GM18907 (cell line): Measurements from ENCODE around the gene JPH2.
"Not testable (repeated sequence)": the region's sequence is repeated elsewhere in the genome, so short reads cannot be mapped to it uniquely, and the experiment has no call there.

ENCODE experiments used
- ATAC-seq: cut with Tn5 transposase; IDR thresholded peaks from one replicate; pipeline ENCODE4 v1.9.1; 2021; ENCODE audit warnings: mild to moderate bottlenecking, moderate library complexity; ENCODE audit not compliant: unreplicated experiment

The JPH2 gene

DNA sequence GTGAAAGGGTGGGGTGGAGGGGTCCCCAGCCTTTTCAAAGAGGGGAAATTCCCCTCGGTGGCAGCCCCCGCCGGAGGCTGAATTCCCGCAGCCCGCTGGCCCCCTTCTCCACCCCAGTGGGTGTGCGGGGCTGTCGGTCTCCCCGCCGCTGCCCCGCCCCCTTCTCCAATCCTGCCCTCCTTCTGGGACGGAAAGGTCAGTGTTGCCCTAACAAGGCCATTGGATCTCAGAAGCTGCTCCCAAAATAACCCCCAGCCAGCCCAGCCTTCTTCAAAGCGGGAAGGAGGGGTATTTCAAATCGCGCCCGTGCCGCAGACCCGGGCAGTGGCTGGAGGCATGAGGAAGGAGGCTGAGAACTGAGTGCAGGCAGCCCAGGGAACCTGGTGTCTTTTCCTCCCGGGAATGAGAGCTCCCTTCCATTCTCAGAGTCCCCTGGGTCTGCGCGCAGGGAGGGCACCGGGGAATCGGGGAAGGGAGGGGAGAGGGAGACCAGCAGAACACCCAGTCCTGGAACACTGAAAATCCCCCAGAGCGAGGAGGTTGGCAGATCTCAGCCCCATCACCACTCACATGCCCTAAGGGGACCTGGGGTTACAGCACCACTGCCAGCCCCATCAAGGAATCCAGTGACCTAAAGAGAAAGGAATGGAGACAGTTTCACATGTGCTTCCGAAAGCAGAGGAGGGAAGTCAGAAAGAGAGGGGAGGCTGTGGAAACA is at the start of gene JPH2:
JPH2 (minus strand) TSS at position 135 of the 718 bp plus-strand sequence. CDS start 483 bp downstream, outside the sequence.
- no peak for ATAC-seq

DNA sequence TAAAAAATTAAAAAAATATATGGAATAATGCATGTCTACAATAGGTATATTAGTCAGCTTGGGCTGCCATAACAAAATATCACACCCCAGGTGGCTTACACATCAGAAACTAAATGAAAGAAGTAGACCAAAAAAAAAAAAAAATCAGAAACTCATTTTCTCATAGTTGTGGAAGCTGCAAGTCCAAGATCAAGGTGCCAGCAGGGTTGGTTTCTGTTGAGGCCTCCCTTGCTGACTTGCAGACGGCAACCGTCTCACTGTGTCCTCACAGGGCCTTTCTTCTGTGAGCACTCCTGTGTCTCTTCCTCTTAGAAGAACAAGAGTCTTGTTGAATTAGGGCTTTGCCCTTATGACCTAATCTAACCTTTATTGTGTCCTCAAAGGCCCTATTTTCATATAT is 48.7 kb upstream of the JPH2 start:
- no peak for ATAC-seq

DNA sequence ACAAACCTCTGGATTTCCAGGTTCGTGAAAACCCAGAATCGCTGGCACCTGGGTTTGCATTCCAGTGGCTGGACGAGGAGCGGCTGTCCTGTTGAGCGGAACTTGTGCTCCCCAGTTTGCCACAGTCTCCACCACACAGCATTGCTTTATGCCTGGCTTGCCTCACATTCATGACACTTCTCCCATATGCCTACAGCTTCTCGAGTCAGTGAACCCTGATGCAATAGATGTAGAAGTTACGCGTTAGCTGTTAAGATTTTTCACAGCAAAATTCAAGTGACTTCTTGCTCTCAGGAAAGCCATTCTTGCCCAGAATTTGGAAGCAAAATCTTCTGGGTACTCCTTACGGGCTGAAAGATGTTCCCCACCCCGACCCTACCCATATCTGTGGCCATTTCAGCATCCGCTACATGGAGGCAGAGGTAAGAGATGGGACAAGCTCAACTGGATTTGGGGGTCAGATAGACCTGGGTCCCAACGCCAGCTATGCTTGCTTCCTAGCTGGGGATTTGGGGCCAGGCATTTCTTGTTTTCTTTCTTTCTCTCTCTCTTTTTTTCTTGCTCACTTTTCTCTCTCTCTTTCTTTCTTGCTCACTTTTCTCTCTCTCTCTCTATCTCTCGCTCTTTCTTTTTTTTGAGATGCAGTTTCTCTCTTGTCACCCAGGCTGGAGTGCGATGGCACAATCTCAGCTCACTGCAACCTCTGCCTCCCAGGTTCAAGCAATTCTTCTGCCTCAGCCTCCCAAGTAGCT is 47.8 kb upstream of the JPH2 start:
- no peak for ATAC-seq

DNA sequence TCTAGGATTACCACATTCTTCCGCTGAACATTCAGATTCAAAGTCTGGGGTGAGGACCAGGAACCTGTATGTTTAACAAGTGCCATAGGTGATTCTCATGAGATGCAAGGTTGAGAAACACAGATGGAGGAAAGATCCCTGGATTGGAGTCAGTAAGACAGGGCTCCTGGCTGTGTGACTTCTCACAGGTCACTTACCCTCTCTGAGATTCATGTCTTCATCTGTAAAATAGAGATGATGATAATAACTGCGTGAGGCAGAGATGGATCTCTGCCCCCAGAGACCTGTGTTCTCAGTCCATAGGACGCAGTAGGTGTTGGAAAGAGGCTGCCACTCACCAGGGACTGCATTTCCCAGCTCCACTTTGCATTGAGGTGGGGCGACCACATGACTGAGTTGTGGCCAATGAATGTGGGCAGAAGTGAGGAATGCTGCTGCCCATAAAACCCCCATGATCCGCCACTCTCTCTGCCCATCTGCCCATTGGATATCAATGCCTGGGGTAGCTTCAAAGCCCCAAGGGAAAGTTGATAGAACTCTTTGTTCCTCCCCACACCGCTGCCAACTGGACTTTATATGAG is 46.5 kb upstream of the JPH2 start:
- no peak for ATAC-seq

DNA sequence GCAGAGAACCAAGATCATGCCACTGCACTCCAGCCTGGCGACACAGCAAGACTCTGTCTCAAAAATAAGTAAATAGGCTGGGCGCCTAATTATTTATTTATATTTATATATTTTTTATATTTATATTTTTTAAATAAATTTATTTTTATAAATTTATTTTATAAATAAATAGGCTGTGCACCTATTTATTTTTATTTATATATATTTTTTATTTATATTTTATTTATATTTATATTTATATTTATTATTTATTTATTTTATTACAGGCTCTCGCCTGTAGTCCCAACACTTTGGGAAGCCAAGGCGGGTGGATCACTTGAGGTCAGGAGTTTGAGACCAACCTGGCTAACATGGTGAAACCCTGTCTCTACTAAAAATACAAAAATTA is 45.5 kb upstream of the JPH2 start:
- ATAC-seq, result not testable (repeated sequence)

DNA sequence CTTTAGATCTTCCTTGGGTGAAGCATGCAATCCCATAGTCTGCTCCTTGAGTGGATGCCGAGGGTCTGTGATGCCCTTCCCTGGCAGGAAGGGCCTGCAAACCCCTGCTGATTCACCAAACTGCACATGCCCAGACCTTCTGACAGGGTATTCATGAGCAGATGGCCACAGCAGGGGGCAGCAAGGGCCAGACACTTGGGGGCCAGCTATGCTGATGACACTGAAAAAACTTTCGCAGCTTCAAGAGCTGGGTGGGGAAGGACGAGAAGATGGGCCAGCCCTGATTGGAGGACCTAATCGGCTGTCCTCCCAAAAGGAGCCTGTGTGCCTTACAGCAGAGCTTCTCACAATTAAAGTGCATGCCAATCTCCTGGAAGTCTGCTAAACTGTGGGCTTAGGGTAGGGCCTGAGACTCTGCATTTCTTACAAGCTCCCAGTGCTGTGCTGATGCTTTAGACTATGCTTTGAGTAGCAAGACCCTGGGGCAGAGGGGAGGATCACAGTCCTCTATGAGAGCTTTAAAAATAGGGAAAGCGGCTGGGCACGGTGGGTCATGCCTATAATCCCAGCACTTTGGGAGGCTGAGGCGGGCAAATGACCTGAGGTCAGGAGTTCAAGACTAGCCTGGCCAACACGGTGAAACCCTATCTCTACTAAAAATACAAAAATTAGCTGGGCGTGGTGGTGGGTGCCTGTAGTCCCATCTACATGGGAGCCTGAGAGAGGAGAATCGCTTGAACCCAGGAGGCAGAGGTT is 44.9 kb upstream of the JPH2 start:
- no peak for ATAC-seq

DNA sequence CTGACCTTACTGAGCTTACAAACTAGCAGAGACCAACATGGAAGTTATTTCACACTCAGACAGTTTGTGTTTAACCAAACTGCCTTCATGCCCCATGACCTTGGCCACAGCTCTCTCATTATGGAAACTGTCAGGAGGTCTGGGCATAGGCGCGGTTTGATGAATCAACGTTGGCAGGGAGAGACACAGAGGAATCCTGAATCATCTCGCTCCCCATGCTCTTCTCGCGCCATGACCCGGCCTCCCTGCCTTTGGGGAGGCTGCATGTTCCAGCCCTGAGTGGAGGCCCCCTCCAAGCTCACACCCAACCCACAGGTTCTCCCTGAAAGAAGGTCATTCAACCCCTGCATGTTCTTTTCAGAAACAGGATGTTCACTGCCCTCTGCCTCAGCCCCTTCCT is 44.2 kb upstream of the JPH2 start:
- ATAC-seq, result no peak

DNA sequence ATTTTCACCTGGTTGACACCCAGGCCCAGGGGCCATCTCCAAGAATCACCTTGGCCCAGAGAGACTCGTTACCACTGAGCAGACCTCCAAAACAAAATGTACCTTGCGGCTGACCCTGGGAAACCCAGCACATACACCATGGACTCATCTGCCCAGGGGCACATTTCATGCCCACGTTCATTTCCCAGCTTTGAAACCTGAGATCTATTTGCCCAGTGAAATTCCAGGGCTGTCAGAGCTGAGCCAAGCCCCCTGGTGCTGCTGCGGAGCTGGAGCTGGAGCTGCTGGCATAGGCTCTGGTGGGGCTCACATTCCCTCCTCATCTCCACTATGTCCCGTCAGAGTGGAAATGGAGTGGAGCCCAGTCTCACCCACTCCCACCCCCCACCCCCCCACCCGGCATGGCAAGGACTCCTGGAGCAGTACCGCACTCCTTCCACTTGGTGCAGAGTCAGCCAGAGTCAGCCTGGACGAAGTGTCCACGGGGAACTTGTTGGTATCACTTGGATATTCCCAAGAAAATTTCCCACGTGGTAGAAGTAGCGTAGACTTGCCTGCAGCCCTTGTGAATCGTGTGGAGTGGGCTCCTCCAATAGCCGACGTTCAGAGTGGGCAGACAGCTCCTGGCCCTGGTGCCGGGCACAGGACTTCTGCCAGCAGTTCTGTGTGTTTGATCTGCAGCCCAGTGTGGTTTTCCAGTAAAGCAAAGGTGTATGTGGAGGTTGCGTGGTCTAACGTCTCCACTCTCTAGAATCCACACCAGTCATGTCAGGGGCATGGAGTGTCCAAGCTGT is 41.7 kb upstream of the JPH2 start:
- ATAC-seq, result no peak

DNA sequence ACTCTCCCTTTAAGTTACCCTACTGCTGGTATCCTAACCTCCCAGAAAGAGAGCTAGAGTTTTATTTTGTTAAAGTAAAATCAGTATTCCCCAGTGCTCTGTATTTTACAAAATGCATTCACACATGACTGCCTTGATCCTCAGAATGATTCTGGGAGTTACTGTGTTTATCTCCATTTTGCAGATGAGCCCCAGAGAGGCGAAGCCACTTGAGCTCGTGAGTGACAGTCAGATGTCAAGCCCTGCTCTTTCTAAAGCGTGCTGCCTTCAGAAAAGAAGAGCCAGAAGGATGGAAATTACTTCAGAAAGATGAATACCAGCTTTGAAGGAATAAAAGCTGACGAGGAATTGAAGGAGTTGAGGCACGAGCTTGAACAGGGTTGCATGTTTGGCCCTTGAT is 37.6 kb upstream of the JPH2 start:
- no peak for ATAC-seq

DNA sequence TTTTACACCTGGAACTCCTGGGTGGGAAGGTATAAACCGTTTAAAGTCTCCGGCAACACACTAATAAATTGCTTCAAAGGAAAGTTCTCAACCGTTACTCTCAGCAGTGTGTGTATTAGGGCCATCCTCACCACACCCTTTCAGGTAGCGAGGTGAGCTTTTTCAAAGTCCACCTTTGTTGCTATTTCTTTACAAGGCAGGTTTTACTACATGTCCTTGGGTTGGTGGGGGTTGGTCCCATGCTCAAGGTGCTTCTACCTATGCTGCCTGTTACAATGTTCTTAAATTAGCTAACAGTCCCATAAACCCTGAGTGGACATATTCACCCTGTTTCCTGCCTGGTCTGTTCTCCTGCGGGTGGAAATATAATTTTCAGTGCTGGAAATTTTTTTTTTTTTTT is 36.7 kb upstream of the JPH2 start:
- ATAC-seq, result no peak

DNA sequence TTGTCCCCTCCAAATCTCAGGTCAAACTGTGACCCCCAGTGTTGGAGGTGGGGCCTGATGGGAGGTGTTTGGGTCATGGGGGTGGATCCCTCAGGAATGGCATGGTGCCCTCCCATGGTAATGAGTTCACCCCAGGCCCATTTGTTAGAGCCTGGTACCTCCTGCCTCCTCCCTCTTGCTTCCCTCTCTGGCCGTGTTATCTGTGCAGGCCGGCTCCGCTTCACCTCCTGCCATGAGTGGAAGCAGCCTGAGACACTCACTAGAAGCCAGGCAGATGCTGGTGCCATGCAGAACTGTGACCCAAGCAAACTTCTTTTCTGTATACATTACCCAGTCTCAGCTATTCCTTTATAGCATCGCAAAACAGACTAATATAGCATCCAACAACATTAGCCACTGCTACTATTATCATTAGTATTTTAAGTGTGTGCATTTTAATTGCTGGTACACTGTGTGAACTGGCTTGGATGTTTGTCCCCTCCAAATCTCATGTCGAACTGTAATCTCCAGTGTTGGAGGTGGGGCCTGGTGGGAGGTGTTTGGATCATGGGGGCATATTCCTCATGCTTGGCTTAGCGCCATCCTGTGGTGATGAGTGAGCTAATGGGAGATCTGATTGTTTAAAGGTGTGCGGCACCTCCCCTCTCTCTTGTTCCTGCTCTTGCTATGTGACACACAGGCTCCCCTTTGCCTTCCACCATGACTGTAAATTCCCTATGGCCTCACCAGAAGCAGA is 35.8 kb upstream of the JPH2 start:
- no peak for ATAC-seq

DNA sequence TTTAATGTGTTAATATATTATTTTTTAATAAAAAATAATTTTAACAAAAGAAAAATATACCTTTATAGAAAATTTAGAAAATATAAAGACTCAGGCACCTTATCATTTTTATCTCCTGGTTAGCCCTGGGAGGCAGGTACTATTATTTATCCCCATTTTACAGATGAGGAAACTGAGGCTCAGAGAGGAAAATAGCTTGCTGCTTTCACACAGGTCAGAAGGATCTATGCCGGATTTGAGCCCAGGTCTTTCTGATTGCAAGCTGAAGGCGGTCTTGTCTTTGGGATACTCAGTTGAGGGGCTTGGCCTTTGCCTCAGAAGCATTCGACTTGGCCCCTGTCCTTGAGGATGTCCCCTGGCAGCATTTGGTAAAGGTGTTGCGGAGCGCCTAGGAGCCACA is 35.0 kb upstream of the JPH2 start:
- ATAC-seq, result no peak

DNA sequence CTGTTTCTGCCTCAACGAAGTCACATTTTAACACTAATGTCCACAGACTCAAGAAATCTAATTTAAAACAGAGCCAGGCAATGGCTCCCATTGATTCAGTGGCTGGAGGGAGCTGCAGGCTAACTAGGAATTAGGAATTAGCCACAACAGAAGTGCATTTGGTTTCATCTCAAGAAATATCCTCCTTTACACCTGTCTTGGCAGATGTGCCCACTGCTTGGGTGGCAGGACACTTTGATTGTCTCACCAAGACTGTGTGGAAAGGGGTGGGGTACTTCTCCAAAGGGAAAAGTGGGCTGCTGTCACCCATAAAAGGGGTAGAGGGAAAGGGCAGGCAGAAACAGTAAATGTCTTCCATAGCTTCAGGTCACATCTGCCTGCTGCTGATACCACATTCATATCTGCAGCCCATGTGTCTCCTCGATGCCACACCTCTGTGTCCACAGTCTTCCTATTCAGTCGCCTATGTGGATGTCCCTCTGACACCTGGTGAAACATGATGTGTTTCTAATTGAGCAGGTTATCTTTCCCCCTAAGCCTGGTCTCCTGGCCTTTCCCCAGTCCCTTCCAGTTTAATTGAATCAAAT is 34.5 kb upstream of the JPH2 start:
- ATAC-seq, result no peak

DNA sequence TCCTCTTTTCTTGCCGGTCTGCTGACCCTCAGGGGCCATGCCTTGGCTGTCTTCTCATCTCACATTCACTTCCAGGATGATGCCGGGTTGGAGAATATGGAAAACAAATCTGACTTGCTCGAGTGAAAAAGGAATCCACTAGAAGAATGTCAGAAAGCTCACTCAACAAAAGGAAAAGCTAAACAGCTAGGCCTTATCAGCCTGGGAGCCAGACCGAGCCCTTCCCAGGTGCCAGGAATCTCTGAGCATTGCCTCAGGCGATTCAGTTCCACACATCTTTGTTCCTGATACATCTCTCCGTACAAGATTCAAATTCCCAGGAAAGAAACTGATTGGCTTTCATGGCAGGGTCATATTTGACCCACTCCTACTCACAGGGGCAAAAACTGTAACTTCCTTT is 32.8 kb upstream of the JPH2 start:
- no peak for ATAC-seq

DNA sequence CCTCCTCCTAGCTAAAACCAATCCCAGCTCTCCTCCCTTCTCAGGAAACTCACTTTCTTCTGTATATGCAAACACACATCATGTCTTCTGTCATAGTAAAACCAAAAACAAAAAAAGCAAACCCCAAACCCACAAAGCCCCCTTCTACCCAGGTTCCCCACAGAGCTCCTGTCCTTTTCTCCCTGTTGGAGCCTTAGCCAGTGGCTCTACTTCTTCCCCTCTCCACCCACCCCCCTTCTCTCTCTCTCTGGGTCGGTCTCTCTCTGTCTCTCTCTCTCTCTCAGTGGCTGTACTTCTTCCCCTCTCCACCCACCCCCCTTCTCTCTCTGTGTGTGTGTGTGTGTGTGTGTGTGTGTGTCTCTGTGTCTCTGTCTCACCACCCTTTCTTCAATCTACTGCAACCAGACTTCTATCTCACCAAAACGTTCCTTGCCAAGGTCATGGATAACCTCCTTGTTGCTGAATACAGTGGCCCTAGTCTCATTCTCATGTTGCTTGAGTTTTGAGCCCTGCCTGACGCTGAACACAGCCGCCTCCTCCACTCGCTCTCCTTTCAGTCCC is 32.3 kb upstream of the JPH2 start:
- no peak for ATAC-seq

DNA sequence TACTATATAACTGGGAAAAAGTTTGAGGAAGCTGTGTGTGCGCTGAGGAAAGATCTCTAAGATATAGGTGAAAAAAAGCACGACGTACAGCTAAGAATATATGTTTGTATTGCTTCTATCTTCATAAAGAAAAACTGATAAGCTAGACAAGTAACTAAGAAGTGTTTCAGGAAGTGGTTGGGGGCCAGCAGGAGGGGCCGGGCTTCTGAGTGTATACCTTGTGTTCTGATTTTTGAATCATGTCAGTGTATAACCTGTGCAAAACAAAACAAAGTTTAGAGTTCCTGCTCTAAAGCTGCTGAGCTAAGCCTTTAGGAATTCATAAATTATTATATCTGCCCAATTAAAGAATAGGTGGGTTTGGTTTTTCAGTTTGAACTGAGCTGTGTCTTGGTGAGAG is 31.5 kb upstream of the JPH2 start:
- ATAC-seq, result no peak

DNA sequence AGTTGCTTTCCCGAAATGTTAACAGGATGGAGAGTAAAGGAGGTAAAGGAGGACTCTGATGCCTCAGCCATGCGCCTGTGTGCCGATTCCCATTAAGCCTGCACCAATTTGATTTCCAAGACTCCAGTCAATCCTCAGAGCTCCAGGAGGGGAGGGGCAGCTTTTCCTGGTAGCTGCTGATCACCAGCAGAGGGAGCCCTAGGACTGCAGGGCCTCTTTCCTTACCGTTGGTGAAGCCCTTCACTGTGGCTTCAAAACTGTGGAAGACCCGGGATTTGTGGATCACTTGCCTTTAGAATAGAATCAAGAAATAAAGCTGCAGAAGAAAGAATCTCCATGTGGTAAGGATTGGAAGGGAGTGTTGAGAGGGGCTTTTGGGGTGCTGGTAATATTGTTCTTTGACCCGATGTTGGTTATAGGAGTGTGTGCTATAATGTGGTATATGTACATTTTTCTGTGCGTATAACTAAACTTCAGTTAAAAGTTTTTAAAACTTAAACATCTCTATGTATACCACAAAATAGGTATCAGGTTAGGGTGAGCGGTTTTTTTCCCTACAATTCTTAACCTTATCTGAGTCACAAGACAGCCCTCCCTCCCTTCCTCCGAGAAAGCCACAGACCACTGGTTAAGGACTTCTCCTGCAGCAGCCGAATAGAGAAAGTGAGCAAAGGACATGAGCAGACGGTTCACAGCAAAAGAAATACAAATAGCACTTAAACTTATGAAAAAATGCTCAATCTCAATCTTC is 30.5 kb upstream of the JPH2 start:
- no peak for ATAC-seq

DNA sequence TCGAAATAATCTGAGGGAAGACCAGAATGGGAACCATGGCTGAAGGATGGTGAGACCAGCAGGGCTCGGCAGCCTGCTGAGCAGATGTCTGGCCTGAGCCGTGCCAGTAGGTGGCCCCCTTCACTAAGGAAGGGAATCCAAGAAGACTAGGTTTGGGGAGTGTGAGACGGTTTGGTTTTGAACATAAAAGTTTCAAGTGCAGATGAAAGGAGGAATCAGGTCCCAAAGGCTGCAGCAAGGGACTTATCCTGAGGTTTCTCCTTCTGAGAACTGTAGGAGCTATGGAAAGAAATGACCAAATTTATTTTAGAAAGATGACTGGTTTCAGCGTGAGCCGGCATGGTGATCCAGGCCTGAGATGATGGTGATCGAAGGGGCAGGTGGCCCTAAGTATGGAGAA is 28.1 kb upstream of the JPH2 start:
- no peak for ATAC-seq

DNA sequence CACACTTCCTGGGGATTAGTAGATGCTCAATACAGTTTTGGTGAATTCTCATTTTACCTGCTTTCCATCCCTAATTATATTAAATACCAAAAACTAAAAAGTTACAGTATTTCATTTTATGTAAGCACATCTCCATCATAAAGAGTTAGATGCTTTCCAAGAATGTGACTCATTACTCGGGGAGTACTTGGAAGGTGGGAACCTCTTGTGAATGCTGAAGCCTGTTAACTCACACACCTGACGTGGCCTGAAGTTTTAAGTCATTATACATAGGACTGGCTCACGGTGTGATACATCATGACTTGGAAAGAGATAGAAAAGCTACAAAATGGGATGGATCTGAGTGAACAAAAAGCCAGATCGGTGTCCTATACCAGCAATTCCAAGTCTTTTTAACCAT is 25.8 kb upstream of the JPH2 start:
- no peak for ATAC-seq
